ENCODE results near the gene SMAD3.

SMAD3 gene

DNA sequence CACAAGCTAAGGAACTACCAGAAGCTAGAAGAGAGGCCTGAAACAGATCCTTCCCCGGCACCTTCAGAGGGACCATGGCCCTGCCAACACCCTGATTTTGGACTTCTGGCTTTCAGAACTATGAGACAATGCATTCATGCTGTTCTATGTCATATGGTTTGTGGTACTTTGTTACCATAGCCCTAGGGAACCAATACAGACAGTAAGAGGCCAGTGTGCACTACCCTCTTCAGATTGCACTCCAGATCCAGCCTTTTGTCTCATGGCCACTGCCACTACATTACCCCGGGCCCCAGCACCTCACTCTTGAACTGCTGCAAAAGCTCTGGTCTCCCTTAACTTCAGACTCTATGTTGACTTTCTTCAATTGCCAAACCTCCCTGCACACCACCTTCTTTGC is 165.1 kb downstream of the SMAD3 start:
- no peak for DNase-seq (ENCODE audit: low read depth)
- in situ Hi-C loops (cut with HindIII; ENCODE audit: low sequenced_read_pairs) = no loop called here
- TF ChIP-seq, protein P1, sequence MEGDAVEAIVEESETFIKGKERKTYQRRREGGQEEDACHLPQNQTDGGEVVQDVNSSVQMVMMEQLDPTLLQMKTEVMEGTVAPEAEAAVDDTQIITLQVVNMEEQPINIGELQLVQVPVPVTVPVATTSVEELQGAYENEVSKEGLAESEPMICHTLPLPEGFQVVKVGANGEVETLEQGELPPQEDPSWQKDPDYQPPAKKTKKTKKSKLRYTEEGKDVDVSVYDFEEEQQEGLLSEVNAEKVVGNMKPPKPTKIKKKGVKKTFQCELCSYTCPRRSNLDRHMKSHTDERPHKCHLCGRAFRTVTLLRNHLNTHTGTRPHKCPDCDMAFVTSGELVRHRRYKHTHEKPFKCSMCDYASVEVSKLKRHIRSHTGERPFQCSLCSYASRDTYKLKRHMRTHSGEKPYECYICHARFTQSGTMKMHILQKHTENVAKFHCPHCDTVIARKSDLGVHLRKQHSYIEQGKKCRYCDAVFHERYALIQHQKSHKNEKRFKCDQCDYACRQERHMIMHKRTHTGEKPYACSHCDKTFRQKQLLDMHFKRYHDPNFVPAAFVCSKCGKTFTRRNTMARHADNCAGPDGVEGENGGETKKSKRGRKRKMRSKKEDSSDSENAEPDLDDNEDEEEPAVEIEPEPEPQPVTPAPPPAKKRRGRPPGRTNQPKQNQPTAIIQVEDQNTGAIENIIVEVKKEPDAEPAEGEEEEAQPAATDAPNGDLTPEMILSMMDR (IDR thresholded peaks at IDR 0.05; ENCODE audit: low read depth, low read length, missing control alignments) = no peak

DNA sequence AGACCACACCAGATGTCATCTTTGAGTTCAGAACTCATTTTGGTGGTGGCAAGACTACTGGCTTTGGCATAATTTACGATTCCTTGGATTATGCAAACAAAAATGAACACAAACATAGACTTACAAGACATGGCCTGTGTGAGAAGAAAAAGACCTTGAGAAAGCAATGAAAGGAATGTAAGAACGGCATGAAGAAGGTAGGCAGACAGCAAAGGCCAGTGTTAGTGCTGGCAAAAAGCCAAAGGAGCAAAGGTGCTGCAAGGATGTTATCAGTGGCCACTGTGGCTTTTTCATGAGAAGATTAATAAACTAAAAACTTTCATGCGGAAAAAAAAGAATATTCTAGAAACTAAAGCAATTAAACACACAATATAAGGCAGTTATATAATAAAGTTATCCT is 167.2 kb downstream of the SMAD3 start:
- no peak overlapping the region for H3K4me3 ChIP-seq (ENCODE audit: low read depth, low read length)
- TF ChIP-seq, protein P1 (IDR thresholded peaks at IDR 0.05; ENCODE audit: low read depth, low read length, missing control alignments) = no peak
- no peak for DNase-seq (ENCODE audit: low read depth)
- in situ Hi-C loops (cut with HindIII; ENCODE audit: low sequenced_read_pairs) = no loop called here

More for the DNA sequence above, 165.1 kb downstream of the SMAD3 start:
- H3K4me3 ChIP-seq (ENCODE audit: low read depth, low read length) = no peak overlapping the region

DNA sequence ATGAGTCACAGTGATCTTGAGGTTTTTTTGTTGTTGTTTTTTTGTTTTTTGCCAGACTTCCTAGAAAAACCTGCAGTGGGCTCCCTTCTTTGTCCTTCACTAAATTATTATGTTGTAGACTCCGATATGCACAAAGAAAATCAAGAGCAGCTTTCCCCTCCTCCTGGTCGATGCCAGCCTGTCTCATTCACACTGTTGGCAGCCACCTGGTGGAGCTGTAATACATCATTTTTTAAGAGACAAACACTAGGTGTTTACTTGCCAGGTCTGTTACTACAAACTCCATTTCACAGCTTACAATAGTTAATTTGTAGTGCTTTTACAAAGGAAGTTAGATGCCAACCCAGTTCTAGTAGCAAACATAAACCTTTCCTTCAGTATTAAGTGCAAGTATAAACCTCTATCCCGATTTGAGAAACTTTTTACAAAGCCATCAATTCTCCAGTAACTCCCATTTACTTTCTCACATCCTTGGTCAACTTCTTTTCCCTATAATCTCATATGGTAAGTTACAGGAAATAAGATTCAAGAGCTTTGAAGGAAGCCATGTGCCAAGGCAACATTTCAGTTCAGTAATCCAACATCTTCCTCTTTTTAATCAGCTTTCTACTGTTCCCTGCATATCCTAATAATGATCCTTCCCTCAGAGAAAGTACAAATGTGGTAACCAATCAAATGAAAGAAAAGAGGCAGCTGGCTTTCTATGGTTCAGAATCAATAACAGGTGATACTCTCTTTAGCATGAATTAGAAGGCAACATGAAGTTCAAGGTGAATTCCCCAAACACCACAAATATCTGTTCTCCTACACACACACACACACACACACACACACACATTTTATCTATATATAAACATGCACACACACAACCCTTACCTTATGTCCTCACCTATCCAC is 175.1 kb downstream of the SMAD3 start:
- DNase-seq (ENCODE audit: low read depth) = no peak
- TF ChIP-seq, protein P1 (IDR thresholded peaks at IDR 0.05; ENCODE audit: low read depth, low read length, missing control alignments) = no peak
- in situ Hi-C loops (cut with HindIII; ENCODE audit: low sequenced_read_pairs) = no loop called here
- no peak overlapping the region for H3K4me3 ChIP-seq (ENCODE audit: low read depth, low read length)

DNA sequence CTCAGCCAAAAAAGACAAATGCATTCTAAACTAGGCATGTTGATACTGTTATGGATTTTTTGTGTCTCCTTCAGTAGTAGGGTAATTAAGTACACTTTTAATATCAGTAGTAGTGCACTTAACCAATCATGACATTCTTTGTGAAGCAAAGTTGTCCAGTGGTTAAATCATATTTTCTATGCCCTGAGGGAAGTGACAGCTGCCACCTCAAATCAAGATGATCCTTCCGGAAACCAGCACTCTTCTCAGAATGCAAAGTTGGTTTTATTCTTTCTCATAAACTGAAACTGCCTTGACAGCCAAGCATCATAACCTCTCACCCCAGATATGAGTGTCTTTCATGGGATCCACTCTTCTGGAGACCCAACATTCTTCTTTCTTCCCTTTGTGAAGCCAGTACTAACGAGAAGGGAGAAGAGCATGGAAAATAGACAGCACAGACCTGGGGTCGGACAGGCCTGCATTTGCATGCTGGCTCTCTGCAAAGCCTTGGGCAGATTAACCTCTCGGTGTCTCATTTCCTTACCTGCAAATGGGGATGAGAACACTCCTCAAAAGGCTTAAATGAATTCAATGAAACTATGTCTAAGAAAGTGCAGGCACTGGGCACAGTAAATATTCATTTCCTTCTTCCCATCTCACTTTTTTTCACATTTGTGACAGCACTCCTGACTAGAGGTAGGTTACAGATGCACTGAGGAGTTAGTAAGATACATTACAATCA is 175.9 kb downstream of the SMAD3 start:
- H3K4me3 ChIP-seq (ENCODE audit: low read depth, low read length) = no peak overlapping the region
- TF ChIP-seq, protein P1 (IDR thresholded peaks at IDR 0.05; ENCODE audit: low read depth, low read length, missing control alignments) = no peak
- in situ Hi-C loops (cut with HindIII; ENCODE audit: low sequenced_read_pairs) = no loop called here
- DNase-seq (ENCODE audit: low read depth) = no peak

DNA sequence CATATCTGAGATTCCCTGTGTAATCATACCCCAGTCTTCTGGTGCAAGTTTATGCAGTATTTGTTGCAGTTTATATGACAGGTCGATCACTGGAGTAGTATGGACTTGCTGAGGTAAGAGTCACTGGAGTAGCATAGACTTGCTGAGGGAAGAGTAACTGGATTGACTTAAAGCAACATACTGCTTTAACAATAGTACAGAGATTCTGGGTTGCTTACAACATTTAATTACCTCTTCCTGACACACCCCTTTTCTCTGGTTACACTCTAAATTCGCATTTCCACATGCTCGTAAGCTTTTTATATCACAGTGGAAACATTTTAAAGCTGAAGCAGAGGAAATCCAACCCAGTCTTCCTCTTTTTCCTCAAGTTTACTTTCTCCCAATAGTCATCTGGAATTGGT is 177.3 kb downstream of the SMAD3 start:
- DNase-seq (ENCODE audit: low read depth) = no peak

More for the DNA sequence above, 177.3 kb downstream of the SMAD3 start:
- in situ Hi-C loops (cut with HindIII; ENCODE audit: low sequenced_read_pairs) = no loop called here
- no peak overlapping the region for H3K4me3 ChIP-seq (ENCODE audit: low read depth, low read length)
- TF ChIP-seq, protein P1 (IDR thresholded peaks at IDR 0.05; ENCODE audit: low read depth, low read length, missing control alignments) = no peak
